ENCODE data around the gene RAI14. TPM values are rescaled to one million over a fixed set of nuclear protein-coding genes. Genes with fewer than 3 reads are reported as not detected.

RAI14 gene
- total RNA-seq, 4 donors from 2014 or later: 45.8 to 143 (median 80.5) TPM

DNA sequence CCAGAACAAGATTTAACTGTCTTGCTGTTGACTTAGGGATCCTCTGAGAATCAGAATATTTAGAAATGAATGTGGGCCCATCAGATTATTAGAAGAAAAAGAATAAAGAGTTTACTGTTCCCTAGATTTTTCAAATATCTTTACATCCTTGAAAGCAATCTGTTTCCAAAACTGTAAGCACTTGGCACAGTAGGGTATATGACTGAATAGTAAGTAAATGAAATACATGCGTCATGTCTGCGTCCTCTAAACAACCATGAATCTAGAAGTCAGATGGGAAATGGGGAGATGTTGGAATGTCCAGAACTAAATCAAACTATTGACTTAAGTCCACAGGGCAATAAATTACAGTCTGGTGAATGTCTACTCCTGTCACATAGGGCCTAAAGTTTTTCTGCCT lies 209.0 kb downstream of the RAI14 start:
- Histone ChIP-seq H3K9me3 (no peaks in the 10 kb centered on the region), H3K4me1 (no peaks in the 10 kb centered on the region), H3K36me3 (no peaks in the 10 kb centered on the region), H3K27ac (no peak overlapping the region), H3K4me3 (no peak overlapping the region), H3K27me3 (no peaks in the 10 kb centered on the region)
- ATAC-seq: no peak
- WGBS, 2 donors (ENCODE audit: low coverage in 1 of 2): 71 to 89% methylated on average over 2 of the region's 2 CpGs
- TF ChIP-seq POLR2A (IDR thresholded peaks at IDR 0.05) (no peak), POLR2AphosphoS5 (IDR thresholded peaks at IDR 0.05) (no peak), EP300 (IDR thresholded peaks at IDR 0.05) (no peak)
- TF ChIP-seq, protein P1, sequence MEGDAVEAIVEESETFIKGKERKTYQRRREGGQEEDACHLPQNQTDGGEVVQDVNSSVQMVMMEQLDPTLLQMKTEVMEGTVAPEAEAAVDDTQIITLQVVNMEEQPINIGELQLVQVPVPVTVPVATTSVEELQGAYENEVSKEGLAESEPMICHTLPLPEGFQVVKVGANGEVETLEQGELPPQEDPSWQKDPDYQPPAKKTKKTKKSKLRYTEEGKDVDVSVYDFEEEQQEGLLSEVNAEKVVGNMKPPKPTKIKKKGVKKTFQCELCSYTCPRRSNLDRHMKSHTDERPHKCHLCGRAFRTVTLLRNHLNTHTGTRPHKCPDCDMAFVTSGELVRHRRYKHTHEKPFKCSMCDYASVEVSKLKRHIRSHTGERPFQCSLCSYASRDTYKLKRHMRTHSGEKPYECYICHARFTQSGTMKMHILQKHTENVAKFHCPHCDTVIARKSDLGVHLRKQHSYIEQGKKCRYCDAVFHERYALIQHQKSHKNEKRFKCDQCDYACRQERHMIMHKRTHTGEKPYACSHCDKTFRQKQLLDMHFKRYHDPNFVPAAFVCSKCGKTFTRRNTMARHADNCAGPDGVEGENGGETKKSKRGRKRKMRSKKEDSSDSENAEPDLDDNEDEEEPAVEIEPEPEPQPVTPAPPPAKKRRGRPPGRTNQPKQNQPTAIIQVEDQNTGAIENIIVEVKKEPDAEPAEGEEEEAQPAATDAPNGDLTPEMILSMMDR (IDR thresholded peaks at IDR 0.05): no peak

DNA sequence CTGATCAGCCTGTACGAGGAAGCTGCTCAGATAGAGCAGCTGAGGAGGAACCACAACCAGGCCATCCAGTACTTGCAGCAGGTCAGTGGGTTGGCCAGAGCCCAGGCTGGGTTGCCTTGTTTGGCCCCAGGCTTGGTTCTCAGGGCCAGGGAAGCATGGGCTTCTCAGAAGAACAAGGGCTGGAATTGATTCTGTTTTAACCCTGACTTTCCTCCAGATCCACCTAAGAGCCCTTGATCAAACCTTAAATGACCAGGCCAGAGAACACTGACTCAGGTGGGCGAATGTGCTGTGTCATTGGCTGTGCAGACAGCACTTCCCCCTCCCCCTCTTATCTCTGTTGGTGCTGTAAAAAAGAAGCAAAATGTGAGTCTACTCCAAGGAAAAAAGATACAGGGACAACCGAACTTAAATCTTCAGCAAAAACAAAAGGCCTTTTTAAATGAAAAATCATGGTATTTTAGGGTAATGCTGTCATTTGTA lies 210.9 kb downstream of the RAI14 start:
- no peaks in the 10 kb centered on the region for H3K9me3 ChIP-seq
- 91 to 92% methylated on average over 2 of the region's 3 CpGs for WGBS, 2 donors (ENCODE audit: low coverage in 1 of 2)
- no peak for ATAC-seq
- no peaks in the 10 kb centered on the region for H3K27me3 ChIP-seq
- H3K4me1 ChIP-seq: no peaks in the 10 kb centered on the region
- H3K4me3 ChIP-seq: no peak overlapping the region
- TF ChIP-seq POLR2AphosphoS5 (IDR thresholded peaks at IDR 0.05) (no peak), POLR2A (IDR thresholded peaks at IDR 0.05) (no peak), EP300 (IDR thresholded peaks at IDR 0.05) (no peak)
- TF ChIP-seq, protein P1 (IDR thresholded peaks at IDR 0.05): no peak
- H3K36me3 ChIP-seq: no peaks in the 10 kb centered on the region
- H3K27ac ChIP-seq: no peak overlapping the region

DNA sequence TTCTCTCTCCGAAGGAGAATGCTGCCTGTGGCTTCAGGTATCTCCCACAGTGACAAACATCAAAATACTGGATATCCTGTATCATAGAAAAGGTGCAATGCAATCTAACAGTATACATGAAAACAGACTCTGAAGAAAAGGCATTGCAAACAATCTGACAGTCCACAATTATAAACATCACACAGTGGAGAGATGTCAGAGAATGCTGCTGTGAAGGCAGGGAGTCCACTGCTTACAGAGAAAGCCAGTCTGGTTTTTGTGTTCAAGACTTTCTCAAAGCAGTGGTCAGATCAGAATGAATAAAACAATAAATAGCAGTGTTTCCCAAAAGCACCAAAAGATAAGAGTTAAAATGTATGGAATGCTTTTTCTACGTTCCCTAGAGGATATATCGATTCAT lies 211.5 kb downstream of the RAI14 start:
- Histone ChIP-seq H3K36me3 (no peaks in the 10 kb centered on the region), H3K4me1 (no peaks in the 10 kb centered on the region), H3K27me3 (no peaks in the 10 kb centered on the region), H3K4me3 (no peak overlapping the region), H3K9me3 (no peaks in the 10 kb centered on the region), H3K27ac (no peak overlapping the region)
- no peak for ATAC-seq
- WGBS, 2 donors (ENCODE audit: low coverage in 1 of 2): 84 to 89% methylated on average over 3 of the region's 3 CpGs
- TF ChIP-seq, protein P1 (IDR thresholded peaks at IDR 0.05): no peak

DNA sequence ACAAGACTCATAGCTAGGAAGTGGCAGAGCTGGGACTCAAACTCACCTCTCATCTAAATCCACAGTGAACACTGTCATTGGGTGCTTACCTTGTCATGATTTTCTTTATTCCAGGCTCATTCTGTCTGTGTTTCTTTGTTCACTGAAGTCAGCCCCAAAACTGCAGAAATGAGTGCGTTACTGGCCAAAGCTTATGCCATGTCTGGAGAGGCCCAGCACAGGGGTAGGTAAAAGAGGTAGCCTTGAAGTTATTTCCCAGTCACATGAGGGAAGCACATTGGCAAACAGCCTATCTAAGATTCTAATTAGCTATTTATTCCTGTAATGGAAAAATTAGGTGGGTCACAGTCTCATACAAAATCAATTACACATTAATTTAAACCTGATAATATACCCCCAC lies 212.7 kb downstream of the RAI14 start:
- Histone ChIP-seq H3K9me3 (no peaks in the 10 kb centered on the region), H3K4me3 (no peak overlapping the region), H3K36me3 (no peaks in the 10 kb centered on the region), H3K27ac (no peak overlapping the region), H3K4me1 (no peaks in the 10 kb centered on the region), H3K27me3 (no peaks in the 10 kb centered on the region)
- TF ChIP-seq POLR2AphosphoS5 (IDR thresholded peaks at IDR 0.05) (no peak), EP300 (IDR thresholded peaks at IDR 0.05) (no peak), POLR2A (IDR thresholded peaks at IDR 0.05) (no peak)
- TF ChIP-seq, protein P1 (IDR thresholded peaks at IDR 0.05): no peak
- 100% methylated on average over 1 of the region's 1 CpG for WGBS, 2 donors (ENCODE audit: low coverage in 1 of 2)
- ATAC-seq: no peak

DNA sequence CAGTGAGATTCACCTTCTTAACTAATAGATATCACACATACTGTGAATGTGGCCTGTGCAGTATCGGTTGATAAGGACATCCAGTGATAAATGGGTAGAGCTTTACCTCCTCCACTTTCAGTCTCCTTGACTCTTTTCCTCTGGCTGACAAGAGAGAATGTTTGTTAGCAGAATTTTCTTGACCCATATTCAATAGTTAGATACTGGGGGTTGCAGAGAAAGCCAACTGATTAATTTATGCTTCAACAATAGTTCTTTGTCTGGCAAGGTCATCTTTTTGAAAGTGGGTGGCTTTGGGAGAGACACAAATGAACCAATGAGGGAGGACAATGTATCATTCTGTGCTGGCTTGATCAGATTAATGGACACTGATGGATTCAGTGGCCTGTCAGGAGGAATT lies 213.1 kb downstream of the RAI14 start:
- H3K27ac ChIP-seq: no peak overlapping the region
- no peak overlapping the region for H3K4me3 ChIP-seq
- H3K36me3 ChIP-seq: no peaks in the 10 kb centered on the region
- 67 to 80% methylated on average over 1 of the region's 1 CpG for WGBS, 2 donors (ENCODE audit: low coverage in 1 of 2)
- TF ChIP-seq, protein P1 (IDR thresholded peaks at IDR 0.05): no peak
- TF ChIP-seq POLR2A (IDR thresholded peaks at IDR 0.05): no peak
- no peak for TF ChIP-seq POLR2AphosphoS5 (IDR thresholded peaks at IDR 0.05)
- TF ChIP-seq EP300 (IDR thresholded peaks at IDR 0.05): no peak
- H3K9me3 ChIP-seq: no peaks in the 10 kb centered on the region
- no peaks in the 10 kb centered on the region for H3K4me1 ChIP-seq
- no peak for ATAC-seq
- no peaks in the 10 kb centered on the region for H3K27me3 ChIP-seq
